Effector memory CD4-positive, alpha-beta T cell (primary cell): ENCODE results near the gene KSR1.
"Not testable (repeated sequence)": the region's sequence is repeated elsewhere in the genome, so short reads cannot be mapped to it uniquely, and the experiment has no call there.

ENCODE experiments used
- DNase-seq, 3 donors: peaks; one replicate each; pipeline ENCODE4 v3.0.0-alpha.2; 2020
- H3K27ac ChIP-seq: 2 replicates; pipeline ENCODE4 v1.7.0; 2013; ENCODE audit warnings: mild to moderate bottlenecking, low read length, moderate library complexity; ENCODE audit not compliant: insufficient read depth, poor library complexity, severe bottlenecking
- H3K27me3 ChIP-seq: replicated peaks from 2 replicates; pipeline ENCODE4 v1.7.0; 2013; ENCODE audit warnings: mild to moderate bottlenecking, low read length; ENCODE audit not compliant: insufficient read depth, control insufficient read depth, poor library complexity, severe bottlenecking
- H3K36me3 ChIP-seq: 2 replicates; pipeline ENCODE4 v1.7.0; 2013; ENCODE audit warnings: mild to moderate bottlenecking, low read length, moderate library complexity; ENCODE audit not compliant: control insufficient read depth, insufficient read depth
- H3K4me1 ChIP-seq: 2 replicates; pipeline ENCODE4 v1.7.0; 2013; ENCODE audit warnings: low read length, mild to moderate bottlenecking; ENCODE audit not compliant: control insufficient read depth, insufficient read depth, poor library complexity, severe bottlenecking
- H3K4me3 ChIP-seq: 2 replicates; pipeline ENCODE4 v1.7.0; 2013; ENCODE audit warnings: low read length, low read depth, mild to moderate bottlenecking; ENCODE audit not compliant: insufficient read depth, poor library complexity, severe bottlenecking
- H3K9me3 ChIP-seq: 2 replicates; pipeline ENCODE4 v1.7.0; 2013; ENCODE audit warnings: mild to moderate bottlenecking, low read length, moderate library complexity; ENCODE audit not compliant: control insufficient read depth

KSR1 gene

DNA sequence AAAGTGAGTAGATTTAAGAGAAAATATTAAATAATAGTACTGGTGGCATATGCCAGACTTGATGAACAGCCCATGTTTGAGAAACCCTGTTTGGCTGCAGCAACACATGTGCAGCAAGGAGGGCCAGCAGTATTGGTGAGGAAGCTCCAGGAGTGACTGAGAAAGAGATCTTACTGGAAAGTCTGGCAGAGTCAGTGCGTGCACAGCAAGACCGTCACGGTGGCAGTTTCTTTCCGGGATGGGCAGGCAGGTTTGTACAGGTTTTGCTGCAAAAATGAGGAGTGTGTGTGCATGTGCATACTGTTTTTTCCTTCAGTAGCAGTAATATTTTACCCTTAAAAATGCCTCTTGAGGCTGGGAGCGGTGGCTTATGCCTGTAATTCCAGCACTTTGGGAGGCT, 41.4 kb downstream of the KSR1 start:
- Histone ChIP-seq H3K27me3 (no peaks in the 10 kb centered on the region), H3K9me3 (no peaks in the 10 kb centered on the region), H3K4me1 (no peaks in the 10 kb centered on the region), H3K27ac (no peak overlapping the region), H3K36me3 (no peaks in the 10 kb centered on the region), H3K4me3 (no peak overlapping the region)
- DNase-seq: no peak

GRCh38 chr17:27498615-27499309, 42.5 kb downstream of the KSR1 start:
- Histone ChIP-seq H3K4me3 (no peak overlapping the region), H3K4me1 (no peaks in the 10 kb centered on the region), H3K27ac (no peak overlapping the region), H3K9me3 (no peaks in the 10 kb centered on the region), H3K36me3 (no peaks in the 10 kb centered on the region), H3K27me3 (no peaks in the 10 kb centered on the region)
- DNase-seq: no peak

DNA sequence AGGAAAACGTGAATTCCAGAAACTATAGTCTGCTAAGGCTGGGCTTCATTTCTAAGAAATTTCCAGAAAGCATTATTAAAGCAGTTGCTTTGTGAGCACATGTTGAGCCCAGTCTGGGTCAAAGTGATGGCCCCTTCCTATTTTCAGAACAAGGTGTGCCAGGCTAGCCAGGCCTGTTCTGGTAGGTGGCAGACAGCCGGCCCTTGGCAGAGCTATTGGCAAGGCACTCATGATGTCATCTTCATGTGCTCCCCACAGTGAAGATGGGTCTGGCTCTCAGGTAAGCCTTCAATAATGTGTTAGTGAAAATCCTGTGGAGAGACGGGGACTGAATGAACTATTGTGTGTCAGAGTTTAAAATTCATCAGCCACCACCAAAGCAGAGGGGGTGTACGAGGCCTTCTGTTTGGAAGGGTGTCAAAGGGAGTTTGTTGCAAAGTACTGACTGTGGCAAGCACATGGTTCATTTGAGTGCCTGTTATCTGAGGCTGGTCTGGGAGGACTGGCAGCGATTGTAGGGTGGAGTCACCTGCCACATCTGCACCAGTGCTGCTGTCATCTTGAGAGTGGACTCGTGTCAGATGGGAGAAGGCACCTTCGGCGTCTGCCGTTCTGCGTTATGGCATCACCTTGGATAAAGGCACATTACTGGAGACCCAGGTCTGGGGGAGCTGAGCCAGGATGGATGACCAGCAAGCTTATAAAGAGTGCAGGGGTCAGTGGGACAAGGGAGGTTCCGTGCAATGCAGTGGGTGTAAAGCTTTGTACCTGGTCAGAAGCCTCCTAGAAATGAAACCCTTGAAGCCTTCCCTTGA, 43.4 kb downstream of the KSR1 start:
- H3K4me1 ChIP-seq: no peaks in the 10 kb centered on the region

GRCh38 chr17:27501338-27501737, 45.1 kb downstream of the KSR1 start:
- H3K36me3 ChIP-seq, H3K4me3 ChIP-seq, DNase-seq, H3K27ac ChIP-seq, H3K27me3 ChIP-seq, H3K9me3 ChIP-seq, H3K4me1 ChIP-seq: not testable (repeated sequence)

More for the DNA sequence above, 43.4 kb downstream of the KSR1 start:
- no peak overlapping the region for H3K27ac ChIP-seq
- no peaks in the 10 kb centered on the region for H3K9me3 ChIP-seq
- no peak for DNase-seq
- H3K4me3 ChIP-seq: no peak overlapping the region
- no peaks in the 10 kb centered on the region for H3K27me3 ChIP-seq
- no peaks in the 10 kb centered on the region for H3K36me3 ChIP-seq

DNA sequence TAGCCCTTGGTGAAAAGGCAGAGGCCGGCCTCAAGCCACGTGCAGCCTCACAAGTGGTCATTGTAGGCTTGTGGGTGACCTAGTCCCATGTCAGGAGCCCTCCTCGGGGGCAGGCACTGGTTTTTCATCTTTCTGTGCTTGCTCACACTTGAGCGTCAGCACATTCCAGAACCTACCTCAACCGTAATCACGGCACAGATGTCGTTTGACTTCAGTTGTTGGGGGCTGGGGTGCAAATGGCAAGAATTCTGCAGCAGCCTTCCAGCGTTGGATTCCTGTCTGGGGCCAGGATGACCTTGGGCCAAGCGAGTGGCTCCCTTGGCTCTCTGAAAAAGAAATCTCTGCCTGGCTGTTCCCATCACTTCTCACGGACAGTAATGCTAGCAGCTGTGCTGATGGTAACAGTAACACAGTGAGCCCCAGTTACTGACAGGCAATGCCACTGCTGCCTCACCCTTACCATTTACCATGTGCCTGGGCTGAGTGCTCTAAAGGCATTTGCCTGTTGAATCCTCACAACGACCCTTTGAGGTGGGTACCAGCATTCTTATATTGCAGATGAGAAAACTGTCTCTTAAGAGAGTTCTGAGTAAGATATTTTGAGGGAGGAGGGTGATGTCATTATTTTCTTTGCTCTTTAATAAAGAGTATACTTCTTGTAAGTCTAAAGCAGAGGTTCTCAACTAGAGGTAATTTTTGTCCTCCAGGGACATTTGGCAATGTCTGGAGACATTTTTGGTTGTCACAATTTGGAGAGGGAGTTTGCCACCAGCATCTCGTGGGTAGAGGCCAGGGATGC, 46.5 kb downstream of the KSR1 start:
- DNase-seq: no peak
- H3K36me3 ChIP-seq: no peaks in the 10 kb centered on the region
- no peak overlapping the region for H3K4me3 ChIP-seq
- no peaks in the 10 kb centered on the region for H3K4me1 ChIP-seq
- no peaks in the 10 kb centered on the region for H3K9me3 ChIP-seq
- H3K27me3 ChIP-seq: no peaks in the 10 kb centered on the region
- no peak overlapping the region for H3K27ac ChIP-seq

GRCh38 chr17:27503611-27504010, 47.4 kb downstream of the KSR1 start:
- H3K9me3 ChIP-seq: no peaks in the 10 kb centered on the region
- H3K27ac ChIP-seq: no peak overlapping the region
- H3K36me3 ChIP-seq: no peaks in the 10 kb centered on the region
- no peak overlapping the region for H3K4me3 ChIP-seq
- no peak for DNase-seq
- H3K27me3 ChIP-seq: no peaks in the 10 kb centered on the region
- no peaks in the 10 kb centered on the region for H3K4me1 ChIP-seq

DNA sequence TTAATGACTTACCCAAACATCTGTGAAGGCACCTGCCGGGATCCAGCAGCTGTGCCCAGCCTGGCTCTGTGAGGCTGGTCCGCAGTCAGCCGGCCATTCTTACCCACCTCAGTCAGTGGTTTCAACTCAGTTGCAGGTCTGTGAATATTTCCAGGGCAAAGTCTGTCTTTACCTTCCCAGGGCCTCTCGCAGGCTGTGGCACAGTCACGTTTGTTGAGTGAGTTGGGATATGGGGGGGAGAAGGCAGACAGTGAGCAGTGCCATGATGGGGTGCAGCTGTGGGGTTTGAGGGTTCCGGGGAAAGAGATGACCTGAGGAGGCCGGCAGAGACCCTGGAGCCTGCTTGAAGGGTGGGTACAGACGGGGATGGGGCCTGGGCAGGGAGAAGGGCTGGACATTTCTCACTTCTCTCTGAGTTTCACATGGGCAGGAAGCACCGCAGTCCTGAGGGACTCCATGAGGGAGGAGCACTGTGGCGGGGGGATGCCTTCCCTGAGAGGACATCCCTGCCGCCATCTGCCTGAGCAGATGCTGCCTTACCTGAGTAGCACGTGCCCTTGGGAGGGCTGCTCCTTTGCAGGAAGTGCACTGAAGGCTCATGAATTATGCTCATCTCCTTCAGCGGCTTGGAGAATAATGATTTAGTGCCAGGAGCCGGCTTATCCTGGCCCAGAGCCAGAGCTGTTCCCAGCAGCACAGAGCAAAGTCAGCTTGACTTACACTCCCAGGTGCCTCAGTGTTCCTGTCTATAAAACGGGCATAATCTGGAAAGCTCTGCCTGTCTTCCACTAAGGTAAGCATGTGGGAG, 48.1 kb downstream of the KSR1 start:
- no peak overlapping the region for H3K4me3 ChIP-seq
- no peak for DNase-seq
- H3K27me3 ChIP-seq: no peaks in the 10 kb centered on the region
- no peaks in the 10 kb centered on the region for H3K36me3 ChIP-seq
- no peaks in the 10 kb centered on the region for H3K4me1 ChIP-seq
- H3K9me3 ChIP-seq: no peaks in the 10 kb centered on the region
- no peak overlapping the region for H3K27ac ChIP-seq

DNA sequence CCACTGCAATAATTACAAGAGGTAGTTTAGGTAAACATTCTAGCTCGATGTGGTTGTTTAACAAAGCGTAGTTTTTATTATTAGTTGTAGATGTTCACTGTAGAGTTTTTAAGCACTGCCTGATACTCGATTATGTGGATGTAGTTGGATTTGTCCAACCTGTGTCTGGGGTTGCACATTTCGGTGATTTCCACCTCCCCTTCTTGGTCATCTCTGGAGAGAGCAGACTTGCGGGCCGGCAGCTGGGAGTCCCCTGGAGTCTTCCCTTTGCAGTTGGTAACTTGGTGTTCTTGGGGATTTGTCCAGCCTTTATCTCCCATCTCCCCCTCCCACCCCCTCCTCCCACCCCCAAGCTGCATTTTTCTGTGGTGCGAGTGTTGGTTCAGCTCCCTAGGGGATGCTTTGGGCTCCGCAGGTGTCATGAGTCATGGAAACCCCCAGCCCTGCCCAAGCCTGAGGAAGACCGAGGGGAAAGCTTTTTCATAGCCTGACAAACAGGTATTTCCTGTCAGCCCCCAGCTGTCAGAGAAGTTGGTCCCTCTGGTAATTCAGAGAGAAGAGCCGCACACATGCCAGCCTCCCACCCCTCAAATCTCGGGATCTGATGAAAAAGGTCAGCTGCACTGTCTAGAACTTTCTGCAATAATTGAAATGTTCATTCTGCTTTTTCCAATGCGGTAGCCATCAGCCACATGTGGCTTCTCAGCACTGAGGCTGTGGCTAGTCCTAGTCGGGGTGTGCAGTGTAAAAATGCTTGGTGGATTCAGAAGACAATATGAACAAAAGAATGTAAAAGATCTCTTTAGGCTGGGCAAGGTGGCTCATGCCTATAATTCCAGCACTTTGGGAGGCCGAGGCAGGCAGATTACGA, 50.3 kb downstream of the KSR1 start:
- H3K9me3 ChIP-seq: no peaks in the 10 kb centered on the region
- no peaks in the 10 kb centered on the region for H3K36me3 ChIP-seq
- H3K4me3 ChIP-seq: no peak overlapping the region
- DNase-seq: no peak
- no peaks in the 10 kb centered on the region for H3K27me3 ChIP-seq
- no peaks in the 10 kb centered on the region for H3K4me1 ChIP-seq
- no peak overlapping the region for H3K27ac ChIP-seq
